GM12878 (cell line): Measurements from ENCODE around the gene PLAAT3. TPM values are rescaled to one million over a fixed set of nuclear protein-coding genes. Genes with fewer than 3 reads are reported as not detected.

ENCODE experiments used
- ATAC-seq: fragments of 200-7000 bp; cut with Tn5 transposase; 3 replicates; pipeline ENCODE4 v1.9.1; 2020; ENCODE audit warnings: mild to moderate bottlenecking, moderate library complexity
- Bru-seq: library from RNA; stranded (reverse); fragments of 400-500 nt; gene quantifications from one replicate; lab custom pipeline; 2021; lab: Mats Ljungman, UMichigan
- BruChase-seq, 2 experiments: library from RNA; stranded (reverse); fragments of 400-500 nt; gene quantifications; one replicate each; lab custom pipeline; 2021; lab: Mats Ljungman, UMichigan
- BruUV-seq: library from RNA; stranded (reverse); fragments of 400-500 nt; replicated peaks from 2 replicates; lab custom pipeline; 2021; lab: Mats Ljungman, UMichigan
- CTCF ChIA-PET: fragments of 300-600 bp; sonication (Branson Sonifier 250); formaldehyde crosslinking; extraction: SDS; loops from one replicate; lab custom pipeline; 2021; ENCODE audit warnings: inconsistent platforms; lab: Yijun Ruan, JAX
- POLR2A ChIA-PET: fragments of 350-600 bp; formaldehyde crosslinking; extraction: SDS; loops from one replicate; lab custom pipeline; 2021; ENCODE audit warnings: inconsistent platforms; lab: Charles Lee
- RAD21 ChIA-PET: fragments of 300-600 bp; sonication (Branson Sonifier 250); formaldehyde crosslinking; loops from one replicate; lab custom pipeline; 2023; ENCODE audit warnings: antibody characterized with exemption; ENCODE audit not compliant: unreplicated experiment; lab: Charles Lee
- SMC1A ChIA-PET: fragments of 300-600 bp; sonication (Branson Sonifier 250); formaldehyde crosslinking; loops from one replicate; lab custom pipeline; 2023; ENCODE audit not compliant: unreplicated experiment, uncharacterized antibody; lab: Charles Lee
- DNase-seq: peaks from one replicate; pipeline ENCODE4 v3.0.0-alpha.2; 2011; ENCODE audit warnings: low read depth, low spot score
- FAIRE-seq: peaks from 3 replicates; lab custom pipeline; 2011; peaks lifted over from hg19 to GRCh38; lab: Jason Lieb, UNC
- H2AFZ ChIP-seq: 2 replicates; pipeline ENCODE4 v1.6.0; 2011; ENCODE audit warnings: low read depth, low read length, control low read depth; ENCODE audit not compliant: control insufficient read depth
- H3K27ac ChIP-seq: 2 replicates; pipeline ENCODE4 v1.5.1; 2011; ENCODE audit warnings: control low read depth; ENCODE audit not compliant: control insufficient read depth, insufficient read depth
- H3K27me3 ChIP-seq, 2 experiments: replicated peaks in 1 of 2; 2 replicates each; pipeline versions ENCODE4 v1.6.0 to v1.6.1; 2011; ENCODE audit warnings: low read length in 1 of 2; ENCODE audit not compliant: control insufficient read depth in 2 of 2, insufficient read depth in 2 of 2
- H3K36me3 ChIP-seq, 2 experiments: 2 replicates each; pipeline ENCODE4 v1.5.1; 2011; ENCODE audit warnings: low read length in 1 of 2; ENCODE audit not compliant: control insufficient read depth in 2 of 2, insufficient read depth in 2 of 2
- H3K4me1 ChIP-seq: 2 replicates; pipeline ENCODE4 v1.6.1; 2011; ENCODE audit warnings: mild to moderate bottlenecking, low read length, moderate library complexity, mixed read lengths; ENCODE audit not compliant: control insufficient read depth, insufficient read depth
- H3K4me2 ChIP-seq: 2 replicates; pipeline ENCODE4 v1.6.0; 2011; ENCODE audit warnings: control low read depth; ENCODE audit not compliant: control insufficient read depth, insufficient read depth
- H3K4me3 ChIP-seq: fragments of 200-600 bp; sonication (generic); 2 replicates; pipeline ENCODE4 v1.5.1; 2016
- H3K79me2 ChIP-seq: 2 replicates; pipeline ENCODE4 v1.6.0; 2011; ENCODE audit warnings: low read length; ENCODE audit not compliant: control insufficient read depth, insufficient read depth
- H3K9ac ChIP-seq: 2 replicates; pipeline ENCODE4 v1.8.0; 2011; ENCODE audit warnings: low read length, control low read depth, mixed read lengths; ENCODE audit not compliant: control insufficient read depth, insufficient read depth
- H3K9me3 ChIP-seq: replicated peaks from 3 replicates; pipeline ENCODE4 v1.5.1; 2011; ENCODE audit warnings: mild to moderate bottlenecking, low read length; ENCODE audit not compliant: control insufficient read depth, insufficient read depth
- H4K20me1 ChIP-seq: 2 replicates; pipeline ENCODE4 v1.6.0; 2011; ENCODE audit not compliant: control insufficient read depth, insufficient read depth
- BMI1 ChIP-seq: fragments of 450-650 bp; IDR thresholded peaks from 2 replicates; pipeline ENCODE4 v1.6.1; 2016; ENCODE audit warnings: mild to moderate bottlenecking, moderate library complexity, borderline replicate concordance
- CREM ChIP-seq: IDR thresholded peaks from 2 replicates; pipeline ENCODE4 v1.6.1; 2014; ENCODE audit warnings: antibody characterized with exemption, low read depth
- IKZF1 ChIP-seq: fragments of 450-650 bp; conservative IDR thresholded peaks from 2 replicates; pipeline ENCODE4 v1.6.1; 2017; ENCODE audit warnings: antibody characterized with exemption, mild to moderate bottlenecking
- MYC ChIP-seq: IDR thresholded peaks from 2 replicates; pipeline ENCODE4 v1.6.1; 2011; ENCODE audit warnings: mild to moderate bottlenecking, low read length, moderate library complexity, inconsistent platforms; ENCODE audit not compliant: insufficient read depth, insufficient replicate concordance, insufficient read length, severe bottlenecking
- NR2F1 ChIP-seq: fragments of 450-650 bp; conservative IDR thresholded peaks from 2 replicates; pipeline ENCODE4 v1.6.1; 2017; ENCODE audit warnings: mild to moderate bottlenecking
- SMAD1 ChIP-seq: fragments of 450-650 bp; IDR thresholded peaks from 2 replicates; pipeline ENCODE4 v1.6.1; 2018; ENCODE audit warnings: mild to moderate bottlenecking, low read depth; ENCODE audit not compliant: partially characterized antibody
- WGBS: methylation state at CpG from one replicate; pipeline ENCODE4 v1.1.6; 2016; ENCODE audit warnings: low lambda C conversion rate; ENCODE audit not compliant: insufficient replicate concordance, insufficient coverage; ENCODE audit errors: missing lambda C conversion rate; 5-methylcytosine and 5-hydroxymethylcytosine counted together
- in situ Hi-C: fragments of 300-500 bp; cut with MboI; formaldehyde crosslinking; loops from 9 replicates; pipeline ENCODE4 v1.14.3; 2018; ENCODE audit warnings: mixed read lengths
- intact Hi-C: fragments of 100-400 bp; cut with micrococcal nuclease; formaldehyde crosslinking; loops from one replicate; pipeline ENCODE4 v1.14.2; 2022; ENCODE audit not compliant: unreplicated experiment
- long read RNA-seq, 2 experiments: library from polyadenylated mRNA; unstranded; transcript quantifications; one replicate each; pipeline ENCODE4 v2.0.0, GENCODE V29; 2019 to 2020
- polyA minus RNA-seq, 3 experiments: library from RNA; depleted of rRNA, polyadenylated mRNA; stranded (reverse); fragments of >200 nt; gene quantifications; 2 replicates each; pipeline ENCODE4 v1.2.3, GENCODE V29; 2011
- polyA plus RNA-seq, 11 experiments: library from polyadenylated mRNA; depleted of rRNA in 4 of 11; unstranded in 6 of 11; stranded (reverse) in 5 of 11; fragments of >200 nt; fragmentation: Nextera tagmentation in 4 of 11; fragmentation: Illumina TruSeq in 1 of 11; extraction: Ambion mirVana in 4 of 11; extraction: Trizol in 1 of 11; gene quantifications; 1 replicate in 1 of 11; 2 replicates in 10 of 11; pipeline versions ENCODE4 v1.2.1 to v1.2.3, GENCODE V29; 2011 to 2016; ENCODE audit warnings: inconsistent platforms in 2 of 11, missing spikeins in 2 of 11, low read depth in 1 of 11
- total RNA-seq, 4 experiments: library from RNA; depleted of rRNA in 3 of 4; stranded (reverse); fragments of >200 nt in 3 of 4; fragmentation: Illumina TruSeq in 1 of 4; extraction: Trizol in 1 of 4; gene quantifications; 2 replicates each; pipeline versions ENCODE4 v1.2.1 to v1.2.3, GENCODE V29; 2013 to 2021
- TF ChIP-seq, protein P1 (sequence below): fragments of 450-650 bp; IDR thresholded peaks from 2 replicates; pipeline ENCODE4 v1.6.1; 2017; ENCODE audit warnings: low read depth, mild to moderate bottlenecking, moderate library complexity
- TF ChIP-seq, protein P2 (sequence below): IDR thresholded peaks from 2 replicates; pipeline ENCODE4 v1.6.1; 2012; ENCODE audit warnings: mild to moderate bottlenecking, low read depth, low read length
- TF ChIP-seq, protein P3 (sequence below): fragments of 450-650 bp; IDR thresholded peaks from 2 replicates; pipeline ENCODE4 v1.6.1; 2017; ENCODE audit warnings: mild to moderate bottlenecking, moderate library complexity

The PLAAT3 gene
- total RNA-seq (2013; cell fraction: nucleolus; rRNA removed) = 2.5 and 2.9 TPM in 2 replicates
- total RNA-seq (2014; rRNA removed) (11.3 and 12.5 TPM in 2 replicates), total RNA-seq (2014; rRNA removed; fragmentation: Illumina TruSeq; extraction: Trizol) (7.0 and 8.1 TPM in 2 replicates), total RNA-seq (2021) (13.3 and 15.4 TPM in 2 replicates), polyA plus RNA-seq (2011; rRNA removed) (3.2 and 4.8 TPM in 2 replicates), polyA plus RNA-seq (2014; fragmentation: Illumina TruSeq; extraction: Trizol) (6.4 and 9.2 TPM in 2 replicates), polyA plus RNA-seq (2014; fragmentation: Nextera tagmentation; extraction: Ambion mirVana) (10 to 100 TPM; 31.6 to 37.0 TPM), polyA plus RNA-seq (2014; rRNA removed) (18.0 and 18.9 TPM in 2 replicates), polyA plus RNA-seq (2016; fragmentation: Nextera tagmentation; extraction: Ambion mirVana) (10 to 100 TPM; 16.4 to 19.9 TPM), polyA minus RNA-seq (2011; rRNA and poly(A)+ RNA removed) (6.4 and 8.2 TPM in 2 replicates), Bru-seq, nascent RNA (percentile 48 among the genes with signal in this experiment), BruChase-seq, experiment 1, labeled RNA remaining after a 6-hour chase (percentile 42 among the genes with signal in this experiment), BruChase-seq, experiment 2, labeled RNA remaining after a 2-hour chase (percentile 39 among the genes with signal in this experiment)
- polyA plus RNA-seq (2011; ENCODE audit: low read depth) = 7.5 TPM
- polyA plus RNA-seq (2011; cell fraction: cytosol; rRNA removed) = 6.0 and 6.3 TPM in 2 replicates
- polyA plus RNA-seq (2011; cell fraction: nucleus; rRNA removed) = 2.4 and 2.7 TPM in 2 replicates
- polyA plus RNA-seq (2012) = 7.2 and 7.7 TPM in 2 replicates
- polyA minus RNA-seq (2011; cell fraction: cytosol; rRNA and poly(A)+ RNA removed) = 1.8 TPM in 1 of 2 replicates, not detected in the other
- 0.73 and 1.1 TPM in 2 replicates for polyA minus RNA-seq (2011; cell fraction: nucleus; rRNA and poly(A)+ RNA removed)
- long read RNA-seq, experiment 1, partial matches to known transcripts = 0 of 4 reads
- long read RNA-seq, experiment 1, other reads (novel, unspliced or antisense) = 0 of 4 reads
- long read RNA-seq, experiment 2, transcript PLA2G16-201 (4 exons, 2,594 nt) = minor isoform, 8 of 28 reads
- long read RNA-seq, experiment 2, transcript PLA2G16-203 (5 exons, 1,099 nt) = major isoform, 19 of 28 reads
- long read RNA-seq, experiment 2, partial matches to known transcripts = 1 of 28 reads
- long read RNA-seq, experiment 2, other reads (novel, unspliced or antisense) = 0 of 28 reads

DNA sequence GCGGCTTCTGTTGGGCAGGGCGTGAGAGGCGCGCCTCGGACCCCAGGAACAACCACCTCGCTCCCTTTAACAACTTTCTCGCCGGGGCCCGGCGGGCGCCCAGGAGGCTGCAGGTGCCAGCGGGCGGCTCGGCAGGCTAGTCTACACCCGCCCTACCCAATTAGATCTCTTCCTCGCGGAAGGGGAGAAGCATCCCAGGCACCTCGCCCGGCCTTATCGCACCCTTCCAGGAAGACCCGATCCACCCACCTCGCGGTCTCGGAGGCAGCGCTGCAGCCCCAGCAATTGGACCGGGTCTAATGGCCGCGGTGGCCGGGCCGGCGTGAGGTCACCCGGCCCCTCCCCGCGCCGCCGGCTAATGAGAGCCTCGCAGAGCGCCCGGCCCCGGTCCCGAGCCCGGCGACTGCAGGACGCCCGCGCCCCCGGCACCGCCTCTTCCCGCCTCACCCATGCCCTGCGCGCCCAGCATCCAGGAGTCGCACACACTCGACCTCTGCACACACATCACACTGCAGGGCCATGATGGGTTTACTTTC lies at the start of gene PLAAT3:
Gene PLAAT3, minus strand, starts transcription at position 298 of the 536 bp plus-strand sequence. CDS start 419 bp downstream, outside the sequence.
- H3K4me2 ChIP-seq = peak within 1 kb of the TSS; percentile 98
- no peak for DNase-seq
- no peaks in the 10 kb centered on the region for H3K36me3 ChIP-seq
- CTCF ChIA-PET = no interaction called here
- H3K9me3 ChIP-seq = no peaks in the 10 kb centered on the region
- H3K27ac ChIP-seq = no peak within 1 kb of the TSS
- H3K79me2 ChIP-seq = no peaks in the 10 kb centered on the region
- peaks cover 4% of the 10 kb centered on the region for H3K4me1 ChIP-seq
- H4K20me1 ChIP-seq = no peaks in the 10 kb centered on the region
- SMC1A ChIA-PET = no interaction called here
- POLR2A ChIA-PET = no interaction called here
- no TSS peak for BruUV-seq
- in situ Hi-C loops (no loop called here), intact Hi-C loops (no loop called here)
- H3K4me3 ChIP-seq = peak within 1 kb of the TSS; percentile 75
- RAD21 ChIA-PET = no interaction called here
- WGBS = under 1% methylated on average over 44 of the region's 53 CpGs
- peak within 1 kb of the TSS; percentile 73 for H2AFZ ChIP-seq
- no peak for FAIRE-seq
- H3K27me3 ChIP-seq = no peaks in the 10 kb centered on the region; a peak in 1 of 4 replicates
- H3K9ac ChIP-seq = peak within 1 kb of the TSS; percentile 35; the same call in 1 of the 2 replicates
- peak; percentile 85 for ATAC-seq
- TF ChIP-seq BMI1 (no peak), NR2F1 (0 out of 2 replicates have a peak, but pooled peaks have one; percentile 27), MYC (no peak), IKZF1 (0 out of 2 replicates have a peak, but pooled peaks have one; percentile 22), CREM (no peak), SMAD1 (no peak)
- TF ChIP-seq, protein P1, sequence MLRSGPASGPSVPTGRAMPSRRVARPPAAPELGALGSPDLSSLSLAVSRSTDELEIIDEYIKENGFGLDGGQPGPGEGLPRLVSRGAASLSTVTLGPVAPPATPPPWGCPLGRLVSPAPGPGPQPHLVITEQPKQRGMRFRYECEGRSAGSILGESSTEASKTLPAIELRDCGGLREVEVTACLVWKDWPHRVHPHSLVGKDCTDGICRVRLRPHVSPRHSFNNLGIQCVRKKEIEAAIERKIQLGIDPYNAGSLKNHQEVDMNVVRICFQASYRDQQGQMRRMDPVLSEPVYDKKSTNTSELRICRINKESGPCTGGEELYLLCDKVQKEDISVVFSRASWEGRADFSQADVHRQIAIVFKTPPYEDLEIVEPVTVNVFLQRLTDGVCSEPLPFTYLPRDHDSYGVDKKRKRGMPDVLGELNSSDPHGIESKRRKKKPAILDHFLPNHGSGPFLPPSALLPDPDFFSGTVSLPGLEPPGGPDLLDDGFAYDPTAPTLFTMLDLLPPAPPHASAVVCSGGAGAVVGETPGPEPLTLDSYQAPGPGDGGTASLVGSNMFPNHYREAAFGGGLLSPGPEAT = no peak
- TF ChIP-seq, protein P2, sequence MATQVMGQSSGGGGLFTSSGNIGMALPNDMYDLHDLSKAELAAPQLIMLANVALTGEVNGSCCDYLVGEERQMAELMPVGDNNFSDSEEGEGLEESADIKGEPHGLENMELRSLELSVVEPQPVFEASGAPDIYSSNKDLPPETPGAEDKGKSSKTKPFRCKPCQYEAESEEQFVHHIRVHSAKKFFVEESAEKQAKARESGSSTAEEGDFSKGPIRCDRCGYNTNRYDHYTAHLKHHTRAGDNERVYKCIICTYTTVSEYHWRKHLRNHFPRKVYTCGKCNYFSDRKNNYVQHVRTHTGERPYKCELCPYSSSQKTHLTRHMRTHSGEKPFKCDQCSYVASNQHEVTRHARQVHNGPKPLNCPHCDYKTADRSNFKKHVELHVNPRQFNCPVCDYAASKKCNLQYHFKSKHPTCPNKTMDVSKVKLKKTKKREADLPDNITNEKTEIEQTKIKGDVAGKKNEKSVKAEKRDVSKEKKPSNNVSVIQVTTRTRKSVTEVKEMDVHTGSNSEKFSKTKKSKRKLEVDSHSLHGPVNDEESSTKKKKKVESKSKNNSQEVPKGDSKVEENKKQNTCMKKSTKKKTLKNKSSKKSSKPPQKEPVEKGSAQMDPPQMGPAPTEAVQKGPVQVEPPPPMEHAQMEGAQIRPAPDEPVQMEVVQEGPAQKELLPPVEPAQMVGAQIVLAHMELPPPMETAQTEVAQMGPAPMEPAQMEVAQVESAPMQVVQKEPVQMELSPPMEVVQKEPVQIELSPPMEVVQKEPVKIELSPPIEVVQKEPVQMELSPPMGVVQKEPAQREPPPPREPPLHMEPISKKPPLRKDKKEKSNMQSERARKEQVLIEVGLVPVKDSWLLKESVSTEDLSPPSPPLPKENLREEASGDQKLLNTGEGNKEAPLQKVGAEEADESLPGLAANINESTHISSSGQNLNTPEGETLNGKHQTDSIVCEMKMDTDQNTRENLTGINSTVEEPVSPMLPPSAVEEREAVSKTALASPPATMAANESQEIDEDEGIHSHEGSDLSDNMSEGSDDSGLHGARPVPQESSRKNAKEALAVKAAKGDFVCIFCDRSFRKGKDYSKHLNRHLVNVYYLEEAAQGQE = no peak
- TF ChIP-seq, protein P3, sequence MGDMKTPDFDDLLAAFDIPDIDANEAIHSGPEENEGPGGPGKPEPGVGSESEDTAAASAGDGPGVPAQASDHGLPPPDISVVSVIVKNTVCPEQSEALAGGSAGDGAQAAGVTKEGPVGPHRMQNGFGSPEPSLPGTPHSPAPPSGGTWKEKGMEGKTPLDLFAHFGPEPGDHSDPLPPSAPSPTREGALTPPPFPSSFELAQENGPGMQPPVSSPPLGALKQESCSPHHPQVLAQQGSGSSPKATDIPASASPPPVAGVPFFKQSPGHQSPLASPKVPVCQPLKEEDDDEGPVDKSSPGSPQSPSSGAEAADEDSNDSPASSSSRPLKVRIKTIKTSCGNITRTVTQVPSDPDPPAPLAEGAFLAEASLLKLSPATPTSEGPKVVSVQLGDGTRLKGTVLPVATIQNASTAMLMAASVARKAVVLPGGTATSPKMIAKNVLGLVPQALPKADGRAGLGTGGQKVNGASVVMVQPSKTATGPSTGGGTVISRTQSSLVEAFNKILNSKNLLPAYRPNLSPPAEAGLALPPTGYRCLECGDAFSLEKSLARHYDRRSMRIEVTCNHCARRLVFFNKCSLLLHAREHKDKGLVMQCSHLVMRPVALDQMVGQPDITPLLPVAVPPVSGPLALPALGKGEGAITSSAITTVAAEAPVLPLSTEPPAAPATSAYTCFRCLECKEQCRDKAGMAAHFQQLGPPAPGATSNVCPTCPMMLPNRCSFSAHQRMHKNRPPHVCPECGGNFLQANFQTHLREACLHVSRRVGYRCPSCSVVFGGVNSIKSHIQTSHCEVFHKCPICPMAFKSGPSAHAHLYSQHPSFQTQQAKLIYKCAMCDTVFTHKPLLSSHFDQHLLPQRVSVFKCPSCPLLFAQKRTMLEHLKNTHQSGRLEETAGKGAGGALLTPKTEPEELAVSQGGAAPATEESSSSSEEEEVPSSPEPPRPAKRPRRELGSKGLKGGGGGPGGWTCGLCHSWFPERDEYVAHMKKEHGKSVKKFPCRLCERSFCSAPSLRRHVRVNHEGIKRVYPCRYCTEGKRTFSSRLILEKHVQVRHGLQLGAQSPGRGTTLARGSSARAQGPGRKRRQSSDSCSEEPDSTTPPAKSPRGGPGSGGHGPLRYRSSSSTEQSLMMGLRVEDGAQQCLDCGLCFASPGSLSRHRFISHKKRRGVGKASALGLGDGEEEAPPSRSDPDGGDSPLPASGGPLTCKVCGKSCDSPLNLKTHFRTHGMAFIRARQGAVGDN = no peak
